WTC11 (cell line): Measurements from ENCODE around the gene SYNM. TPM values are rescaled to one million over a fixed set of nuclear protein-coding genes. Genes with fewer than 3 reads are reported as not detected.

Experiments used
- ATAC-seq: fragments of 200-7000 bp; cut with Tn5 transposase; 2 replicates; pipeline ENCODE4 v1.10.0; 2021; ENCODE audit warnings: mild to moderate bottlenecking, moderate library complexity
- CTCF ChIA-PET: fragments of 300-600 bp; sonication (Branson Sonifier 250); formaldehyde crosslinking; loops from one replicate; lab custom pipeline; 2021; ENCODE audit warnings: antibody characterized with exemption; lab: Charles Lee
- POLR2A ChIA-PET: fragments of 350-600 bp; sonication (Branson Sonifier 250); formaldehyde crosslinking; loops from one replicate; lab custom pipeline; 2021; ENCODE audit warnings: antibody characterized with exemption; lab: Charles Lee
- DNase-seq: peaks from one replicate; pipeline ENCODE4 v3.0.0; 2021; ENCODE audit warnings: low spot score
- H3K27ac Mint-ChIP-seq: 2 replicates; pipeline ENCODE4 v1.8.0; 2021; ENCODE audit warnings: mixed read lengths
- H3K27me3 Mint-ChIP-seq: 2 replicates; pipeline ENCODE4 v1.8.0; 2021; ENCODE audit warnings: low read depth, mild to moderate bottlenecking, moderate library complexity, mixed read lengths
- H3K36me3 Mint-ChIP-seq: 2 replicates; pipeline ENCODE4 v1.8.0; 2021; ENCODE audit warnings: mixed read lengths
- H3K4me1 Mint-ChIP-seq: 2 replicates; pipeline ENCODE4 v1.8.0; 2022; ENCODE audit warnings: mixed read lengths
- H3K4me3 Mint-ChIP-seq: 2 replicates; pipeline ENCODE4 v1.8.0; 2021; ENCODE audit warnings: mild to moderate bottlenecking, moderate library complexity, mixed read lengths
- H3K9me3 Mint-ChIP-seq: 2 replicates; pipeline ENCODE4 v1.8.0; 2021; ENCODE audit warnings: mixed read lengths
- ATF1 ChIP-seq: sonication (generic); formaldehyde crosslinking; IDR thresholded peaks from 2 replicates; pipeline ENCODE4 v1.8.1; 2023; ENCODE audit warnings: mild to moderate bottlenecking, moderate library complexity, missing genetic modification reagents
- CREB1 ChIP-seq: sonication (generic); formaldehyde crosslinking; IDR thresholded peaks from 2 replicates; pipeline ENCODE4 v1.8.0; 2023; ENCODE audit warnings: mild to moderate bottlenecking, missing genetic modification reagents
- ELF4 ChIP-seq: sonication (generic); formaldehyde crosslinking; IDR thresholded peaks from 2 replicates; pipeline ENCODE4 v1.8.1; 2022; ENCODE audit warnings: low read depth, mild to moderate bottlenecking, moderate library complexity, missing genetic modification reagents
- FOXP1 ChIP-seq: sonication (generic); formaldehyde crosslinking; IDR thresholded peaks from 2 replicates; pipeline ENCODE4 v1.8.0; 2022; ENCODE audit warnings: missing genetic modification reagents, mild to moderate bottlenecking, moderate library complexity, borderline replicate concordance
- GRHL2 ChIP-seq: fragments of 250-450 bp; sonication (Bioruptor Pico); IDR thresholded peaks from 2 replicates; pipeline ENCODE4 v1.8.0; 2022; ENCODE audit warnings: mild to moderate bottlenecking, moderate library complexity; ENCODE audit not compliant: insufficient replicate concordance, severe bottlenecking
- JAZF1 ChIP-seq: fragments of 250-450 bp; sonication (Bioruptor Pico); IDR thresholded peaks from 2 replicates; pipeline ENCODE4 v1.9.0; 2021; ENCODE audit warnings: moderate library complexity, mild to moderate bottlenecking, inconsistent platforms
- NR1H2 ChIP-seq: sonication (generic); formaldehyde crosslinking; IDR thresholded peaks from 2 replicates; pipeline ENCODE4 v1.9.0; 2021; ENCODE audit warnings: mild to moderate bottlenecking, moderate library complexity, missing genetic modification reagents
- NR3C1 ChIP-seq: sonication (generic); formaldehyde crosslinking; conservative IDR thresholded peaks from 2 replicates; pipeline ENCODE4 v1.8.1; 2023; ENCODE audit warnings: low read depth, mild to moderate bottlenecking, missing genetic modification reagents
- RELA ChIP-seq: sonication (generic); formaldehyde crosslinking; IDR thresholded peaks from 2 replicates; pipeline ENCODE4 v1.8.1; 2022; ENCODE audit warnings: missing genetic modification reagents, mild to moderate bottlenecking, borderline replicate concordance
- SMAD4 ChIP-seq: sonication (generic); formaldehyde crosslinking; IDR thresholded peaks from 2 replicates; pipeline ENCODE4 v1.8.0; 2022; ENCODE audit warnings: mild to moderate bottlenecking, missing genetic modification reagents
- ZNF423 ChIP-seq: fragments of 250-450 bp; sonication (Bioruptor Pico); IDR thresholded peaks from 2 replicates; pipeline ENCODE4 v2.1.2; 2022; ENCODE audit warnings: mild to moderate bottlenecking, moderate library complexity
- total RNA-seq: library from RNA; stranded (reverse); gene quantifications from 3 replicates; pipeline ENCODE4 v1.2.3, GENCODE V29; 2021
- TF ChIP-seq, protein P1 (sequence below): sonication (generic); formaldehyde crosslinking; IDR thresholded peaks from 2 replicates; pipeline ENCODE4 v1.8.1; 2023; ENCODE audit warnings: mild to moderate bottlenecking, missing genetic modification reagents, moderate library complexity
- TF ChIP-seq, protein P2 (sequence below): sonication (generic); formaldehyde crosslinking; conservative IDR thresholded peaks from 2 replicates; pipeline ENCODE4 v1.8.1; 2022; ENCODE audit warnings: mild to moderate bottlenecking, missing genetic modification reagents
- TF ChIP-seq, protein P3 (sequence below): sonication (generic); formaldehyde crosslinking; IDR thresholded peaks from 2 replicates; pipeline ENCODE4 v1.8.1; 2023; ENCODE audit warnings: mild to moderate bottlenecking, missing genetic modification reagents, moderate library complexity
- TF ChIP-seq, protein P4 (sequence below): sonication (generic); formaldehyde crosslinking; IDR thresholded peaks from 2 replicates; pipeline ENCODE4 v1.8.1; 2022; ENCODE audit warnings: mild to moderate bottlenecking, moderate library complexity, missing genetic modification reagents
- TF ChIP-seq, protein P5 (sequence below): sonication (generic); formaldehyde crosslinking; IDR thresholded peaks from 2 replicates; pipeline ENCODE4 v1.8.0; 2022; ENCODE audit warnings: missing genetic modification reagents

The SYNM gene
- total RNA-seq, 1 experiment from 2014 or later = 2.2 TPM

DNA sequence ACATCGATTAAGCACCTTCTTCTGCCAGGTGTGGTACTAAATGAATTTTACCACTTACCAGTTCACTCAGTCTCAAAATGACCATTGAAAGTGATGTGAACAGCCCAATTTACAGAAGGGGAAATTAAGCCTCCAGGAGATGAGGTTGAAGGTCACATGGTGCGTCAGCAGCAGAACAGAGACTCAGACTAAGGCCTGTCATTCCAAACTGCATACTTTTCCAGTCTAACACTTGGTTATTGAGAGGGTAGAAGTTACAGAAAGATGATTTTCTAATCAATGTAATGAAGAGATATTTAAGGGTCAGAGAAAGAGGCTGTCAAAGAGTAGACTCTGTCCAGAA, 76.1 kb downstream of the SYNM start:
- Mint-ChIP-seq H3K4me1 (peaks cover 30% of the 10 kb centered on the region), H3K27ac (no peak overlapping the region; the same call in 1 of the 2 replicates), H3K9me3 (0 out of 2 replicates have a peak, but pooled peaks cover 8% of the 10 kb centered on the region), H3K36me3 (peaks cover 22% of the 10 kb centered on the region; the same call in 1 of the 2 replicates), H3K4me3 (no peak overlapping the region), H3K27me3 (no peaks in the 10 kb centered on the region)
- ATAC-seq (no peak), DNase-seq (no peak)
- TF ChIP-seq, protein P1, sequence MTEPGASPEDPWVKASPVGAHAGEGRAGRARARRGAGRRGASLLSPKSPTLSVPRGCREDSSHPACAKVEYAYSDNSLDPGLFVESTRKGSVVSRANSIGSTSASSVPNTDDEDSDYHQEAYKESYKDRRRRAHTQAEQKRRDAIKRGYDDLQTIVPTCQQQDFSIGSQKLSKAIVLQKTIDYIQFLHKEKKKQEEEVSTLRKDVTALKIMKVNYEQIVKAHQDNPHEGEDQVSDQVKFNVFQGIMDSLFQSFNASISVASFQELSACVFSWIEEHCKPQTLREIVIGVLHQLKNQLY (CRISPR knock-in tag) = no peak
- TF ChIP-seq, protein P2, sequence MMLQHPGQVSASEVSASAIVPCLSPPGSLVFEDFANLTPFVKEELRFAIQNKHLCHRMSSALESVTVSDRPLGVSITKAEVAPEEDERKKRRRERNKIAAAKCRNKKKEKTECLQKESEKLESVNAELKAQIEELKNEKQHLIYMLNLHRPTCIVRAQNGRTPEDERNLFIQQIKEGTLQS = no peak
- TF ChIP-seq NR3C1 (CRISPR knock-in tag) (no peak), GRHL2 (no peak), CREB1 (CRISPR knock-in tag) (no peak)
- CTCF ChIA-PET = interaction anchor here (1.0 to 1.7 kb wide), 3 partner anchors 76 to 81 kb away, joined by 3 to 7 read pairs (median 3); partner anchors contain the start of gene SYNM
- POLR2A ChIA-PET = interaction anchor here (1.0 kb wide), 1 partner anchor 20 kb away, joined by 3 read pairs; no protein-coding TSS in a partner anchor

DNA sequence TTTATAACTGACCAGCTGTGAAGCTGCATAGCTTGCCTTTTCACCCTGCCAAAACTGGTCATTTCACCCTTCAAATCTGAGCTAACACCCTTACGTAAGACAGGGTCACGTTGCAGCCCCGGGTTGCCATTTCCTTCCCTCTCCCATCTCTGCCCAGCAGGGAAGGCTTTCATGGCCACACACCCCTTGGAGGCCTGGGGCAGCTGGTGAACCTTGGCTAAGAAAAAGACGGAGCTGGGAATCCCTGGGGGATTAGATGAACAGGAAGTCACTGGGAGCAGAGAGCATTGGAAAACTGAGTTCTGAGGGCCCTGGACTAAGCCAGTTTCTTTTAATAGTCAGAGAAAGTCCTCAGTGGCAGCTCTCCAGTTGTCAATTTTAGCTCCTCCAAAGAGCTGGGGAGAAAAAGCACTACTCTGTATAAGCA, 76.7 kb downstream of the SYNM start:
- peak overlapping the region; percentile 55; the same call in 1 of the 2 replicates for H3K27ac Mint-ChIP-seq
- no peak overlapping the region for H3K4me3 Mint-ChIP-seq
- POLR2A ChIA-PET = interaction anchor here (1.0 kb wide), 1 partner anchor 20 kb away, joined by 3 read pairs; no protein-coding TSS in a partner anchor
- no peak for TF ChIP-seq ELF4 (CRISPR knock-in tag)
- TF ChIP-seq ZNF423 (CRISPR knock-in tag) = peak; percentile 7; the same call in 1 of the 2 replicates
- TF ChIP-seq, protein P3, sequence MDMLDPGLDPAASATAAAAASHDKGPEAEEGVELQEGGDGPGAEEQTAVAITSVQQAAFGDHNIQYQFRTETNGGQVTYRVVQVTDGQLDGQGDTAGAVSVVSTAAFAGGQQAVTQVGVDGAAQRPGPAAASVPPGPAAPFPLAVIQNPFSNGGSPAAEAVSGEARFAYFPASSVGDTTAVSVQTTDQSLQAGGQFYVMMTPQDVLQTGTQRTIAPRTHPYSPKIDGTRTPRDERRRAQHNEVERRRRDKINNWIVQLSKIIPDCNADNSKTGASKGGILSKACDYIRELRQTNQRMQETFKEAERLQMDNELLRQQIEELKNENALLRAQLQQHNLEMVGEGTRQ = no peak
- no peak for TF ChIP-seq RELA (CRISPR knock-in tag)
- no peak for TF ChIP-seq NR1H2 (CRISPR knock-in tag)
- no peak for TF ChIP-seq SMAD4 (CRISPR knock-in tag)
- no peak for TF ChIP-seq JAZF1 (CRISPR knock-in tag)
- TF ChIP-seq ATF1 (CRISPR knock-in tag) = no peak
- no peak for TF ChIP-seq FOXP1
- TF ChIP-seq, protein P4, sequence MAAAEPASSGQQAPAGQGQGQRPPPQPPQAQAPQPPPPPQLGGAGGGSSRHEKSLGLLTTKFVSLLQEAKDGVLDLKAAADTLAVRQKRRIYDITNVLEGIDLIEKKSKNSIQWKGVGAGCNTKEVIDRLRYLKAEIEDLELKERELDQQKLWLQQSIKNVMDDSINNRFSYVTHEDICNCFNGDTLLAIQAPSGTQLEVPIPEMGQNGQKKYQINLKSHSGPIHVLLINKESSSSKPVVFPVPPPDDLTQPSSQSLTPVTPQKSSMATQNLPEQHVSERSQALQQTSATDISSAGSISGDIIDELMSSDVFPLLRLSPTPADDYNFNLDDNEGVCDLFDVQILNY (CRISPR knock-in tag) = no peak
- TF ChIP-seq, protein P2 = no peak
- TF ChIP-seq, protein P5, sequence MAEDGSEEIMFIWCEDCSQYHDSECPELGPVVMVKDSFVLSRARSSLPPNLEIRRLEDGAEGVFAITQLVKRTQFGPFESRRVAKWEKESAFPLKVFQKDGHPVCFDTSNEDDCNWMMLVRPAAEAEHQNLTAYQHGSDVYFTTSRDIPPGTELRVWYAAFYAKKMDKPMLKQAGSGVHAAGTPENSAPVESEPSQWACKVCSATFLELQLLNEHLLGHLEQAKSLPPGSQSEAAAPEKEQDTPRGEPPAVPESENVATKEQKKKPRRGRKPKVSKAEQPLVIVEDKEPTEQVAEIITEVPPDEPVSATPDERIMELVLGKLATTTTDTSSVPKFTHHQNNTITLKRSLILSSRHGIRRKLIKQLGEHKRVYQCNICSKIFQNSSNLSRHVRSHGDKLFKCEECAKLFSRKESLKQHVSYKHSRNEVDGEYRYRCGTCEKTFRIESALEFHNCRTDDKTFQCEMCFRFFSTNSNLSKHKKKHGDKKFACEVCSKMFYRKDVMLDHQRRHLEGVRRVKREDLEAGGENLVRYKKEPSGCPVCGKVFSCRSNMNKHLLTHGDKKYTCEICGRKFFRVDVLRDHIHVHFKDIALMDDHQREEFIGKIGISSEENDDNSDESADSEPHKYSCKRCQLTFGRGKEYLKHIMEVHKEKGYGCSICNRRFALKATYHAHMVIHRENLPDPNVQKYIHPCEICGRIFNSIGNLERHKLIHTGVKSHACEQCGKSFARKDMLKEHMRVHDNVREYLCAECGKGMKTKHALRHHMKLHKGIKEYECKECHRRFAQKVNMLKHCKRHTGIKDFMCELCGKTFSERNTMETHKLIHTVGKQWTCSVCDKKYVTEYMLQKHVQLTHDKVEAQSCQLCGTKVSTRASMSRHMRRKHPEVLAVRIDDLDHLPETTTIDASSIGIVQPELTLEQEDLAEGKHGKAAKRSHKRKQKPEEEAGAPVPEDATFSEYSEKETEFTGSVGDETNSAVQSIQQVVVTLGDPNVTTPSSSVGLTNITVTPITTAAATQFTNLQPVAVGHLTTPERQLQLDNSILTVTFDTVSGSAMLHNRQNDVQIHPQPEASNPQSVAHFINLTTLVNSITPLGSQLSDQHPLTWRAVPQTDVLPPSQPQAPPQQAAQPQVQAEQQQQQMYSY = peak; percentile 83
- peaks cover 30% of the 10 kb centered on the region for H3K4me1 Mint-ChIP-seq
- DNase-seq (no peak), ATAC-seq (peak; percentile 84)
- peaks cover 22% of the 10 kb centered on the region; the same call in 1 of the 2 replicates for H3K36me3 Mint-ChIP-seq
- CTCF ChIA-PET = interaction anchor here (1.0 to 1.7 kb wide), 3 partner anchors 76 to 81 kb away, joined by 3 to 7 read pairs (median 3); partner anchors contain the start of gene SYNM
- H3K9me3 Mint-ChIP-seq = 0 out of 2 replicates have a peak, but pooled peaks cover 8% of the 10 kb centered on the region
- no peaks in the 10 kb centered on the region for H3K27me3 Mint-ChIP-seq
